K562 (cell line): Measurements from ENCODE around the gene TNFRSF13B. TPM values are rescaled to one million over a fixed set of nuclear protein-coding genes. Genes with fewer than 3 reads are reported as not detected.

Experiments
- ATAC-seq: fragments of 200-7000 bp; cut with Tn5 transposase; 3 replicates; pipeline ENCODE4 v1.9.1; 2020; ENCODE audit warnings: moderate library complexity
- BruUV-seq: library from RNA; stranded (reverse); fragments of 400-500 nt; replicated peaks from 2 replicates; lab custom pipeline; 2021; lab: Mats Ljungman, UMichigan
- CTCF ChIA-PET: fragments of 300-600 bp; formaldehyde crosslinking; extraction: SDS; loops from one replicate; lab custom pipeline; 2021; ENCODE audit warnings: low intra/inter-chr PET ratio; lab: Yijun Ruan, JAX
- POLR2A ChIA-PET: fragments of 300-600, 350-650 bp; sonication (Branson Sonifier 250); formaldehyde crosslinking; extraction: SDS; loops from one replicate; lab custom pipeline; 2021; ENCODE audit warnings: antibody characterized with exemption, inconsistent platforms; lab: Yijun Ruan, JAX
- DNase-seq, 4 experiments: peaks; one replicate each; pipeline versions ENCODE4 v3.0.0 to v3.0.0-alpha.2; 2011 to 2018; ENCODE audit warnings: low spot score in 3 of 4, mixed read lengths in 3 of 4; ENCODE audit errors: extremely low read depth in 1 of 4
- FAIRE-seq: peaks from 2 replicates; lab custom pipeline; 2011; peaks lifted over from hg19 to GRCh38; lab: Jason Lieb, UNC
- H2AFZ ChIP-seq: 2 replicates; pipeline ENCODE4 v1.6.0; 2011; ENCODE audit warnings: low read depth, low read length, control low read depth, inconsistent platforms
- H3K27ac ChIP-seq: fragments of 200-600 bp; 3 replicates; pipeline ENCODE4 v1.8.0; 2011; ENCODE audit warnings: low read depth, mild to moderate bottlenecking, control low read depth, inconsistent platforms, low read length, moderate library complexity, mixed read lengths; ENCODE audit errors: extremely low read depth
- H3K27me3 ChIP-seq, 2 experiments: fragments of 300-600 bp in 1 of 2; 2 replicates in 1 of 2; 3 replicates in 1 of 2; pipeline versions ENCODE4 v1.6.0 to v1.8.0; 2011; ENCODE audit warnings: inconsistent platforms in 2 of 2, low read length in 2 of 2, mild to moderate bottlenecking in 1 of 2, mixed read lengths in 1 of 2, moderate library complexity in 1 of 2; ENCODE audit not compliant: control insufficient read depth in 2 of 2, insufficient read depth in 2 of 2
- H3K36me3 ChIP-seq: fragments of 300-600 bp; 3 replicates; pipeline ENCODE4 v1.8.0; 2011; ENCODE audit warnings: mild to moderate bottlenecking, low read length, inconsistent platforms; ENCODE audit not compliant: control insufficient read depth, insufficient read depth
- H3K4me1 ChIP-seq, 2 experiments: fragments of 200-600 bp in 1 of 2; replicated peaks in 1 of 2; 2 replicates in 1 of 2; 3 replicates in 1 of 2; pipeline versions ENCODE4 v1.5.1 to v1.8.0; 2011; ENCODE audit warnings: inconsistent platforms in 2 of 2, low read length in 2 of 2, mild to moderate bottlenecking in 1 of 2, mixed read lengths in 1 of 2, moderate library complexity in 1 of 2; ENCODE audit not compliant: control insufficient read depth in 2 of 2, insufficient read depth in 2 of 2
- H3K4me2 ChIP-seq: 2 replicates; pipeline ENCODE4 v1.6.1; 2011; ENCODE audit warnings: low read length, control low read depth, inconsistent platforms, mixed read lengths; ENCODE audit not compliant: insufficient read depth
- H3K4me3 ChIP-seq: fragments of 200-600 bp; sonication (generic), shearing (Covaris generic); 2 replicates; pipeline ENCODE4 v1.5.1; 2016; ENCODE audit warnings: control low read depth, inconsistent platforms
- H3K79me2 ChIP-seq: fragments of 200-600 bp; 3 replicates; pipeline ENCODE4 v1.8.0; 2011; ENCODE audit warnings: low read length, inconsistent platforms; ENCODE audit not compliant: control insufficient read depth, insufficient read depth
- H3K9ac ChIP-seq, 2 experiments: 2 replicates each; pipeline versions ENCODE4 v1.6.0 to v1.6.1; 2011; ENCODE audit warnings: low read depth in 2 of 2, low read length in 2 of 2, control low read depth in 1 of 2, inconsistent platforms in 1 of 2, mild to moderate bottlenecking in 1 of 2, mixed read lengths in 1 of 2; ENCODE audit not compliant: insufficient read depth in 1 of 2
- H3K9me1 ChIP-seq: one replicate; pipeline ENCODE4 v1.6.0; 2011; ENCODE audit warnings: inconsistent platforms, mild to moderate bottlenecking, low read length, moderate library complexity; ENCODE audit not compliant: control insufficient read depth, insufficient read depth
- H3K9me3 ChIP-seq: replicated peaks from 2 replicates; pipeline ENCODE4 v1.5.1; 2011; ENCODE audit warnings: low read depth, low read length, inconsistent platforms; ENCODE audit not compliant: control insufficient read depth, insufficient read depth
- H4K20me1 ChIP-seq: replicated peaks from 2 replicates; pipeline ENCODE4 v1.6.1; 2011; ENCODE audit warnings: low read length, inconsistent platforms, mixed read lengths; ENCODE audit not compliant: control insufficient read depth, insufficient read depth
- CCNT2 ChIP-seq: IDR thresholded peaks from 2 replicates; pipeline ENCODE4 v1.6.1; 2011; ENCODE audit warnings: borderline replicate concordance, low read depth, mild to moderate bottlenecking, moderate library complexity, mixed read lengths, low read length; ENCODE audit not compliant: insufficient read length; ENCODE audit errors: extremely low read depth
- PML ChIP-seq: IDR thresholded peaks from 2 replicates; pipeline ENCODE4 v1.6.1; 2012; ENCODE audit warnings: low read length, inconsistent platforms
- ZNF347 ChIP-seq: fragments of 450-650 bp; formaldehyde crosslinking; IDR thresholded peaks from 2 replicates; pipeline ENCODE4 v1.4.0; 2020; ENCODE audit warnings: low read depth, mild to moderate bottlenecking, moderate library complexity
- WGBS: fragments of 100-300 bp; shearing (Covaris generic); methylation state at CpG from one replicate; pipeline ENCODE4 v1.1.6; 2016; ENCODE audit warnings: low coverage, mixed read lengths; ENCODE audit not compliant: insufficient coverage; ENCODE audit errors: missing lambda C conversion rate; 5-methylcytosine and 5-hydroxymethylcytosine counted together
- in situ Hi-C: fragments of 300-500 bp; cut with MboI; formaldehyde crosslinking; loops from 4 replicates; pipeline ENCODE4 v1.15.0; 2018; ENCODE audit warnings: inconsistent platforms, mixed read lengths
- intact Hi-C: fragments of 100-400 bp; cut with micrococcal nuclease; formaldehyde crosslinking; loops from 2 replicates; pipeline ENCODE4 v1.14.2; 2022
- polyA plus RNA-seq, 8 experiments: library from polyadenylated mRNA; depleted of rRNA in 4 of 8; stranded (reverse) in 5 of 8; unstranded in 3 of 8; fragments of >200 nt; fragmentation: Nextera tagmentation in 2 of 8; fragmentation: Illumina TruSeq in 1 of 8; extraction: Ambion mirVana in 2 of 8; extraction: Trizol in 1 of 8; gene quantifications; 2 replicates each; pipeline versions ENCODE4 v1.2.1 to v1.2.3, GENCODE V29; 2011 to 2014; ENCODE audit warnings: inconsistent platforms in 1 of 8, missing spikeins in 1 of 8
- total RNA-seq, 7 experiments: library from RNA; depleted of rRNA in 6 of 7; stranded (reverse); fragments of >200 nt in 6 of 7; fragmentation: Illumina TruSeq in 2 of 7; extraction: Trizol in 2 of 7; gene quantifications; 2 replicates each; pipeline versions ENCODE4 v1.2.1 to v1.2.3, GENCODE V29; 2011 to 2021; ENCODE audit warnings: low replicate concordance in 1 of 7
- TF ChIP-seq, protein P1 (sequence below), 2 experiments: fragments of 450-650 bp; IDR thresholded peaks; 2 replicates each; pipeline ENCODE4 v1.6.1; 2018; ENCODE audit warnings: mild to moderate bottlenecking in 2 of 2, low read depth in 1 of 2; ENCODE audit not compliant: partially characterized antibody in 2 of 2
- TF ChIP-seq, protein P2 (sequence below): fragments of 250-450 bp; sonication (Bioruptor Pico); IDR thresholded peaks from 2 replicates; pipeline ENCODE4 v1.5.0; 2020; ENCODE audit warnings: mild to moderate bottlenecking, borderline replicate concordance
- TF ChIP-seq, protein P3 (sequence below): sonication (generic); formaldehyde crosslinking; IDR thresholded peaks from 2 replicates; pipeline ENCODE4 v1.8.1; 2022; ENCODE audit warnings: missing genetic modification reagents
- TF ChIP-seq, protein P4 (sequence below): fragments of 150-350 bp; IDR thresholded peaks from 2 replicates; pipeline ENCODE4 v1.6.1; 2014; ENCODE audit warnings: low read depth, mild to moderate bottlenecking, low read length, borderline replicate concordance

The TNFRSF13B gene
- total and polyA plus RNA-seq, 9 of the 15 experiments (the other 6 are each of a cell fraction or from before 2014, with no cell fraction given): not detected

DNA sequence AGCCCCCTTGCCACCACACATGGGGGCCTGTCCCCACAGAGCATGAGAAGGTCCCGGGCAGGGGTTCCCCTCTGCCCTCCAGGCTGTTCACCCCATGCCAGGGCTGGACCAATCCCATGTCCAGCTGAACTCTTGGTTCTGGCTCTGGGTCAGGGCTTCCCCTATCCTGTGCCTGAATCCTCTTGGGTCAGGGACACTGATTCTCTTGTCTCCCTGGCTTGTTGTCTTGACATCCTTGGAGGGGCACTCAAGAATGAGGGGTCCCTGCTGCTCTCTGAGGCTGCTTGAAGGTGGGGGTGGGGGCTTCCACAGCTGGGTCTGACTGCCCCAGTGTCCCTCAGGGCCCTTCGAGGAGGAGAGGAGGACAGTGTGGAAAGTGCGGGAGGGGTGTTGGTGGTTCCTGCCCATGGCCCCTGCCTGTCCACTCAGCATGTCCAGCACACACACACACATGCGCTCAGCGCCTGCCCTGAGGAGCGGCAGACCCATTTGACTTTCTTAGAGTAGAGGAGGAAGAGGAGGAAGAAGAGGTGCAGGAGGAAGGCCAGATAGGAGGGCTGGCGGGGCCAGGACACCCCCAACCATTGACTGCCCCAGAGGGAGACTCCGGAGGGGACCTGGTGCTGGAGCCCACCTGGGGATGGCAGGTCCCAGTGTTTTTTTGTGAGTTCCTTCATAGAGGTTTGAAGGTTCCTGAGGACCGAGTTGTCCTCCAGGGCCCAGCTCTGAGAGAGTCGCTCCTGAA lies 47.0 kb downstream of the TNFRSF13B start:
- CTCF ChIA-PET: no interaction called here
- in situ Hi-C loops (no loop called here), intact Hi-C loops (no loop called here)
- no TSS peak for BruUV-seq
- Histone ChIP-seq H3K27ac (no peak overlapping the region), H3K4me3 (no peak overlapping the region), H3K9ac (no peak overlapping the region), H3K79me2 (no peaks in the 10 kb centered on the region), H2AFZ (no peak overlapping the region), H3K27me3 (peaks cover 0 to 57% of the 10 kb centered on the region in 2 experiments; a peak in 3 of 5 replicates), H3K4me2 (no peak overlapping the region), H4K20me1 (no peaks in the 10 kb centered on the region), H3K9me3 (no peaks in the 10 kb centered on the region), H3K9me1 (no peaks in the 10 kb centered on the region), H3K36me3 (no peaks in the 10 kb centered on the region), H3K4me1 (no peaks in the 10 kb centered on the region)
- FAIRE-seq (no peak), DNase-seq (no peak), ATAC-seq (no peak)
- POLR2A ChIA-PET: no interaction called here
- WGBS: 0% methylated on average over 1 of the region's 10 CpGs
- TF ChIP-seq, protein P1, sequence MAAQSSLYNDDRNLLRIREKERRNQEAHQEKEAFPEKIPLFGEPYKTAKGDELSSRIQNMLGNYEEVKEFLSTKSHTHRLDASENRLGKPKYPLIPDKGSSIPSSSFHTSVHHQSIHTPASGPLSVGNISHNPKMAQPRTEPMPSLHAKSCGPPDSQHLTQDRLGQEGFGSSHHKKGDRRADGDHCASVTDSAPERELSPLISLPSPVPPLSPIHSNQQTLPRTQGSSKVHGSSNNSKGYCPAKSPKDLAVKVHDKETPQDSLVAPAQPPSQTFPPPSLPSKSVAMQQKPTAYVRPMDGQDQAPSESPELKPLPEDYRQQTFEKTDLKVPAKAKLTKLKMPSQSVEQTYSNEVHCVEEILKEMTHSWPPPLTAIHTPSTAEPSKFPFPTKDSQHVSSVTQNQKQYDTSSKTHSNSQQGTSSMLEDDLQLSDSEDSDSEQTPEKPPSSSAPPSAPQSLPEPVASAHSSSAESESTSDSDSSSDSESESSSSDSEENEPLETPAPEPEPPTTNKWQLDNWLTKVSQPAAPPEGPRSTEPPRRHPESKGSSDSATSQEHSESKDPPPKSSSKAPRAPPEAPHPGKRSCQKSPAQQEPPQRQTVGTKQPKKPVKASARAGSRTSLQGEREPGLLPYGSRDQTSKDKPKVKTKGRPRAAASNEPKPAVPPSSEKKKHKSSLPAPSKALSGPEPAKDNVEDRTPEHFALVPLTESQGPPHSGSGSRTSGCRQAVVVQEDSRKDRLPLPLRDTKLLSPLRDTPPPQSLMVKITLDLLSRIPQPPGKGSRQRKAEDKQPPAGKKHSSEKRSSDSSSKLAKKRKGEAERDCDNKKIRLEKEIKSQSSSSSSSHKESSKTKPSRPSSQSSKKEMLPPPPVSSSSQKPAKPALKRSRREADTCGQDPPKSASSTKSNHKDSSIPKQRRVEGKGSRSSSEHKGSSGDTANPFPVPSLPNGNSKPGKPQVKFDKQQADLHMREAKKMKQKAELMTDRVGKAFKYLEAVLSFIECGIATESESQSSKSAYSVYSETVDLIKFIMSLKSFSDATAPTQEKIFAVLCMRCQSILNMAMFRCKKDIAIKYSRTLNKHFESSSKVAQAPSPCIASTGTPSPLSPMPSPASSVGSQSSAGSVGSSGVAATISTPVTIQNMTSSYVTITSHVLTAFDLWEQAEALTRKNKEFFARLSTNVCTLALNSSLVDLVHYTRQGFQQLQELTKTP (IDR thresholded peaks at IDR 0.05; ENCODE audit: low read depth in 1 of 2, partially characterized antibody in 2 of 2): no peak
- TF ChIP-seq, protein P2, sequence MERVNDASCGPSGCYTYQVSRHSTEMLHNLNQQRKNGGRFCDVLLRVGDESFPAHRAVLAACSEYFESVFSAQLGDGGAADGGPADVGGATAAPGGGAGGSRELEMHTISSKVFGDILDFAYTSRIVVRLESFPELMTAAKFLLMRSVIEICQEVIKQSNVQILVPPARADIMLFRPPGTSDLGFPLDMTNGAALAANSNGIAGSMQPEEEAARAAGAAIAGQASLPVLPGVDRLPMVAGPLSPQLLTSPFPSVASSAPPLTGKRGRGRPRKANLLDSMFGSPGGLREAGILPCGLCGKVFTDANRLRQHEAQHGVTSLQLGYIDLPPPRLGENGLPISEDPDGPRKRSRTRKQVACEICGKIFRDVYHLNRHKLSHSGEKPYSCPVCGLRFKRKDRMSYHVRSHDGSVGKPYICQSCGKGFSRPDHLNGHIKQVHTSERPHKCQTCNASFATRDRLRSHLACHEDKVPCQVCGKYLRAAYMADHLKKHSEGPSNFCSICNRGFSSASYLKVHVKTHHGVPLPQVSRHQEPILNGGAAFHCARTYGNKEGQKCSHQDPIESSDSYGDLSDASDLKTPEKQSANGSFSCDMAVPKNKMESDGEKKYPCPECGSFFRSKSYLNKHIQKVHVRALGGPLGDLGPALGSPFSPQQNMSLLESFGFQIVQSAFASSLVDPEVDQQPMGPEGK (CRISPR knock-in tag): no peak
- TF ChIP-seq, protein P3, sequence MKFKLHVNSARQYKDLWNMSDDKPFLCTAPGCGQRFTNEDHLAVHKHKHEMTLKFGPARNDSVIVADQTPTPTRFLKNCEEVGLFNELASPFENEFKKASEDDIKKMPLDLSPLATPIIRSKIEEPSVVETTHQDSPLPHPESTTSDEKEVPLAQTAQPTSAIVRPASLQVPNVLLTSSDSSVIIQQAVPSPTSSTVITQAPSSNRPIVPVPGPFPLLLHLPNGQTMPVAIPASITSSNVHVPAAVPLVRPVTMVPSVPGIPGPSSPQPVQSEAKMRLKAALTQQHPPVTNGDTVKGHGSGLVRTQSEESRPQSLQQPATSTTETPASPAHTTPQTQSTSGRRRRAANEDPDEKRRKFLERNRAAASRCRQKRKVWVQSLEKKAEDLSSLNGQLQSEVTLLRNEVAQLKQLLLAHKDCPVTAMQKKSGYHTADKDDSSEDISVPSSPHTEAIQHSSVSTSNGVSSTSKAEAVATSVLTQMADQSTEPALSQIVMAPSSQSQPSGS (CRISPR knock-in tag): no peak
- TF ChIP-seq PML (no peak), ZNF347 (CRISPR knock-in tag) (no peak), CCNT2 (no peak)
- TF ChIP-seq, protein P4, sequence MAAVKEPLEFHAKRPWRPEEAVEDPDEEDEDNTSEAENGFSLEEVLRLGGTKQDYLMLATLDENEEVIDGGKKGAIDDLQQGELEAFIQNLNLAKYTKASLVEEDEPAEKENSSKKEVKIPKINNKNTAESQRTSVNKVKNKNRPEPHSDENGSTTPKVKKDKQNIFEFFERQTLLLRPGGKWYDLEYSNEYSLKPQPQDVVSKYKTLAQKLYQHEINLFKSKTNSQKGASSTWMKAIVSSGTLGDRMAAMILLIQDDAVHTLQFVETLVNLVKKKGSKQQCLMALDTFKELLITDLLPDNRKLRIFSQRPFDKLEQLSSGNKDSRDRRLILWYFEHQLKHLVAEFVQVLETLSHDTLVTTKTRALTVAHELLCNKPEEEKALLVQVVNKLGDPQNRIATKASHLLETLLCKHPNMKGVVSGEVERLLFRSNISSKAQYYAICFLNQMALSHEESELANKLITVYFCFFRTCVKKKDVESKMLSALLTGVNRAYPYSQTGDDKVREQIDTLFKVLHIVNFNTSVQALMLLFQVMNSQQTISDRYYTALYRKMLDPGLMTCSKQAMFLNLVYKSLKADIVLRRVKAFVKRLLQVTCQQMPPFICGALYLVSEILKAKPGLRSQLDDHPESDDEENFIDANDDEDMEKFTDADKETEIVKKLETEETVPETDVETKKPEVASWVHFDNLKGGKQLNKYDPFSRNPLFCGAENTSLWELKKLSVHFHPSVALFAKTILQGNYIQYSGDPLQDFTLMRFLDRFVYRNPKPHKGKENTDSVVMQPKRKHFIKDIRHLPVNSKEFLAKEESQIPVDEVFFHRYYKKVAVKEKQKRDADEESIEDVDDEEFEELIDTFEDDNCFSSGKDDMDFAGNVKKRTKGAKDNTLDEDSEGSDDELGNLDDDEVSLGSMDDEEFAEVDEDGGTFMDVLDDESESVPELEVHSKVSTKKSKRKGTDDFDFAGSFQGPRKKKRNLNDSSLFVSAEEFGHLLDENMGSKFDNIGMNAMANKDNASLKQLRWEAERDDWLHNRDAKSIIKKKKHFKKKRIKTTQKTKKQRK: no peak
